ENCODE results near the gene RMI2. TPM values are rescaled to one million over a fixed set of nuclear protein-coding genes. Genes with fewer than 3 reads are reported as not detected.

Gene RMI2
- total RNA-seq, 1 donor from 2014 or later, result 41.9 TPM

GRCh38 chr16:11341371-11341770, 3.9 kb upstream of the RMI2 start:
- Mint-ChIP-seq H3K4me1 (peaks cover 5% of the 10 kb centered on the region), H3K9me3 (peaks cover 3% of the 10 kb centered on the region), H3K4me3 (peak overlapping the region; percentile 1), H3K36me3 (ENCODE audit: low read depth) (no peaks in the 10 kb centered on the region), H3K27me3 (ENCODE audit: low read depth) (no peaks in the 10 kb centered on the region), H3K27ac (ENCODE audit: unreplicated experiment) (no peak overlapping the region)
- no peak for DNase-seq (ENCODE audit: low read depth, low spot score)
- TF ChIP-seq, protein P1, sequence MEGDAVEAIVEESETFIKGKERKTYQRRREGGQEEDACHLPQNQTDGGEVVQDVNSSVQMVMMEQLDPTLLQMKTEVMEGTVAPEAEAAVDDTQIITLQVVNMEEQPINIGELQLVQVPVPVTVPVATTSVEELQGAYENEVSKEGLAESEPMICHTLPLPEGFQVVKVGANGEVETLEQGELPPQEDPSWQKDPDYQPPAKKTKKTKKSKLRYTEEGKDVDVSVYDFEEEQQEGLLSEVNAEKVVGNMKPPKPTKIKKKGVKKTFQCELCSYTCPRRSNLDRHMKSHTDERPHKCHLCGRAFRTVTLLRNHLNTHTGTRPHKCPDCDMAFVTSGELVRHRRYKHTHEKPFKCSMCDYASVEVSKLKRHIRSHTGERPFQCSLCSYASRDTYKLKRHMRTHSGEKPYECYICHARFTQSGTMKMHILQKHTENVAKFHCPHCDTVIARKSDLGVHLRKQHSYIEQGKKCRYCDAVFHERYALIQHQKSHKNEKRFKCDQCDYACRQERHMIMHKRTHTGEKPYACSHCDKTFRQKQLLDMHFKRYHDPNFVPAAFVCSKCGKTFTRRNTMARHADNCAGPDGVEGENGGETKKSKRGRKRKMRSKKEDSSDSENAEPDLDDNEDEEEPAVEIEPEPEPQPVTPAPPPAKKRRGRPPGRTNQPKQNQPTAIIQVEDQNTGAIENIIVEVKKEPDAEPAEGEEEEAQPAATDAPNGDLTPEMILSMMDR (conservative IDR thresholded peaks at IDR 0.05), result no peak

- Mint-ChIP-seq H3K27me3 (ENCODE audit: low read depth) (no peaks in the 10 kb centered on the region), H3K27ac (ENCODE audit: unreplicated experiment) (no peak overlapping the region), H3K4me3 (peak overlapping the region; percentile 64), H3K4me1 (peaks cover 9% of the 10 kb centered on the region), H3K36me3 (ENCODE audit: low read depth) (no peaks in the 10 kb centered on the region), H3K9me3 (peaks cover 3% of the 10 kb centered on the region)
- DNase-seq (ENCODE audit: low read depth, low spot score), result no peak
- TF ChIP-seq, protein P1 (conservative IDR thresholded peaks at IDR 0.05), result no peak
Measured at GRCh38 chr16:11342021-11342855, 3.0 kb upstream of the RMI2 start.

- peaks cover 37% of the 10 kb centered on the region for H3K4me1 Mint-ChIP-seq
- no peaks in the 10 kb centered on the region for H3K36me3 Mint-ChIP-seq (ENCODE audit: low read depth)
- TF ChIP-seq, protein P1 (conservative IDR thresholded peaks at IDR 0.05), result no peak
- no peak overlapping the region for H3K27ac Mint-ChIP-seq (ENCODE audit: unreplicated experiment)
- no peak for DNase-seq (ENCODE audit: low read depth, low spot score)
- no peaks in the 10 kb centered on the region for H3K9me3 Mint-ChIP-seq
- H3K27me3 Mint-ChIP-seq (ENCODE audit: low read depth), result no peaks in the 10 kb centered on the region
- H3K4me3 Mint-ChIP-seq, result peak overlapping the region; percentile 95
Measured at GRCh38 chr16:11346700-11347319, 1.6 kb downstream of the RMI2 start.

DNA sequence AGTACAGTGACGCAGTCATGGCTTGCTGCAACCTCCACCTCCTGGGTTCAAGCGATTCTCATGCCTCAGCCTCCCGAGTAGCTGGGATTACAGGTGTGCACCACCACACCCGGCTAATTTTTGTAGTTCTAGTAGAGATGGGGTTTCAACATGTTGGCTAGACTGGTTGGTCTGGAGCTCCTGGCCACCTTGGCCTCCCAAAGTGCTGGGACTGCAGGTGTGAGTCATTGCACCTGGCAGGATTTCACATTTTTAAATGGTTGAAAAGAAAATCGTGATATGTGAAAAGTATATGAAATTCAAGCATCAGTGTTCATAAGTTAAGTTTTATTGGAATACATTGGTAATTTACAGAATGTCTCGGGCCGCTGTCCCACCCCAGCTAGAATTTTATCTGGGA, 2.6 kb downstream of the RMI2 start:
- H3K4me3 Mint-ChIP-seq, result peak overlapping the region; percentile 29
- peaks cover 37% of the 10 kb centered on the region for H3K4me1 Mint-ChIP-seq
- no peaks in the 10 kb centered on the region for H3K27me3 Mint-ChIP-seq (ENCODE audit: low read depth)
- peaks cover under 1% of the 10 kb centered on the region for H3K36me3 Mint-ChIP-seq (ENCODE audit: low read depth)
- no peak for DNase-seq (ENCODE audit: low read depth, low spot score)
- no peaks in the 10 kb centered on the region for H3K9me3 Mint-ChIP-seq
- TF ChIP-seq, protein P1 (conservative IDR thresholded peaks at IDR 0.05), result no peak
- no peak overlapping the region for H3K27ac Mint-ChIP-seq (ENCODE audit: unreplicated experiment)

- Mint-ChIP-seq H3K27me3 (ENCODE audit: low read depth) (no peaks in the 10 kb centered on the region), H3K9me3 (no peaks in the 10 kb centered on the region), H3K36me3 (ENCODE audit: low read depth) (peaks cover 6% of the 10 kb centered on the region), H3K27ac (ENCODE audit: unreplicated experiment) (peak overlapping the region; percentile 6), H3K4me1 (peaks cover 37% of the 10 kb centered on the region), H3K4me3 (peak overlapping the region; percentile 68)
- no peak for DNase-seq (ENCODE audit: low read depth, low spot score)
- TF ChIP-seq, protein P1 (conservative IDR thresholded peaks at IDR 0.05), result no peak
Measured at GRCh38 chr16:11348737-11349598, 3.7 kb downstream of the RMI2 start.
